Measurements from ENCODE around the gene NOS3. TPM values are rescaled to one million over a fixed set of nuclear protein-coding genes. Genes with fewer than 3 reads are reported as not detected.

NOS3 gene
- total and polyA plus RNA-seq, 8 donors = 7.5 to 21.8 (median 10.4) TPM

DNA sequence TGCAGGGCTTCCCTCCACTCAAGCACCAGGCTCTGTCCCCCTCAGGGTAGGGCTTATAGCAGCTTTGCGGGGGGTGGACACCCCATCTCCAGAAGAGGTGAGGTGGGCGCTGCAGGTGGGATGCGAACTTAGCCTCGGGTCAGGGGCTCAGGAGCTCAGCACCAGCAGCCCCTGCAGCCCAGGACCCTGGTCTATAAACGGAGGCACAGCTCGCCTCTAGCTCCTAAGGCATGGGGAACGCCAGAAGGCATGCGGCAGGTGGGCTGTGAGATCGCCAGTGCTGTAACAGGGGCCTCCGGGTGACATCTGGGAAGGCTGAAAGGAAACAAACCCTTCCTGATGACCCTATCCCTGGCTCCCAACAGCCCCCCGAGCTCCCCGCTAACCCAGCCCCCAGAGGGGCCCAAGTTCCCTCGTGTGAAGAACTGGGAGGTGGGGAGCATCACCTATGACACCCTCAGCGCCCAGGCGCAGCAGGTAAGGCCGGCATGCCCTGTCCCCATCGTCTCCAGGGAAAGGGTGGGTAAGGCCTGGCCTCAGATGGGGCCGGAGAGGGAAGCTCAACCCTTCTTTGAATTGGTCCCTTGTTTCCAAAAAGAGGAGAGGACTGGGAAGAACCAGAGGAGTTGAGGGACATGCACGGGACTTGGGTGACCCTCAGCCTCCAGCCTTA is 4.2 kb downstream of the NOS3 start:
- intact Hi-C loops (cut with DNase I) = no loop called here
- peaks cover 0 to 10% of the 10 kb centered on the region in 2 donors for H3K9me3 ChIP-seq
- H3K27me3 ChIP-seq = peaks cover 0 to 14% of the 10 kb centered on the region in 2 donors
- H3K36me3 ChIP-seq = no peaks in the 10 kb centered on the region
- peak overlapping the region in 1 of 2 donors; percentile 39 for H3K27ac ChIP-seq
- peak overlapping the region in 1 of 2 donors; percentile 34 for H3K4me3 ChIP-seq
- TF ChIP-seq, protein P1, sequence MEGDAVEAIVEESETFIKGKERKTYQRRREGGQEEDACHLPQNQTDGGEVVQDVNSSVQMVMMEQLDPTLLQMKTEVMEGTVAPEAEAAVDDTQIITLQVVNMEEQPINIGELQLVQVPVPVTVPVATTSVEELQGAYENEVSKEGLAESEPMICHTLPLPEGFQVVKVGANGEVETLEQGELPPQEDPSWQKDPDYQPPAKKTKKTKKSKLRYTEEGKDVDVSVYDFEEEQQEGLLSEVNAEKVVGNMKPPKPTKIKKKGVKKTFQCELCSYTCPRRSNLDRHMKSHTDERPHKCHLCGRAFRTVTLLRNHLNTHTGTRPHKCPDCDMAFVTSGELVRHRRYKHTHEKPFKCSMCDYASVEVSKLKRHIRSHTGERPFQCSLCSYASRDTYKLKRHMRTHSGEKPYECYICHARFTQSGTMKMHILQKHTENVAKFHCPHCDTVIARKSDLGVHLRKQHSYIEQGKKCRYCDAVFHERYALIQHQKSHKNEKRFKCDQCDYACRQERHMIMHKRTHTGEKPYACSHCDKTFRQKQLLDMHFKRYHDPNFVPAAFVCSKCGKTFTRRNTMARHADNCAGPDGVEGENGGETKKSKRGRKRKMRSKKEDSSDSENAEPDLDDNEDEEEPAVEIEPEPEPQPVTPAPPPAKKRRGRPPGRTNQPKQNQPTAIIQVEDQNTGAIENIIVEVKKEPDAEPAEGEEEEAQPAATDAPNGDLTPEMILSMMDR (IDR thresholded peaks at IDR 0.05) = no peak
- DNase-seq = no peak
- no peak for ATAC-seq
- H3K4me1 ChIP-seq = peaks cover 0 to 25% of the 10 kb centered on the region in 2 donors

DNA sequence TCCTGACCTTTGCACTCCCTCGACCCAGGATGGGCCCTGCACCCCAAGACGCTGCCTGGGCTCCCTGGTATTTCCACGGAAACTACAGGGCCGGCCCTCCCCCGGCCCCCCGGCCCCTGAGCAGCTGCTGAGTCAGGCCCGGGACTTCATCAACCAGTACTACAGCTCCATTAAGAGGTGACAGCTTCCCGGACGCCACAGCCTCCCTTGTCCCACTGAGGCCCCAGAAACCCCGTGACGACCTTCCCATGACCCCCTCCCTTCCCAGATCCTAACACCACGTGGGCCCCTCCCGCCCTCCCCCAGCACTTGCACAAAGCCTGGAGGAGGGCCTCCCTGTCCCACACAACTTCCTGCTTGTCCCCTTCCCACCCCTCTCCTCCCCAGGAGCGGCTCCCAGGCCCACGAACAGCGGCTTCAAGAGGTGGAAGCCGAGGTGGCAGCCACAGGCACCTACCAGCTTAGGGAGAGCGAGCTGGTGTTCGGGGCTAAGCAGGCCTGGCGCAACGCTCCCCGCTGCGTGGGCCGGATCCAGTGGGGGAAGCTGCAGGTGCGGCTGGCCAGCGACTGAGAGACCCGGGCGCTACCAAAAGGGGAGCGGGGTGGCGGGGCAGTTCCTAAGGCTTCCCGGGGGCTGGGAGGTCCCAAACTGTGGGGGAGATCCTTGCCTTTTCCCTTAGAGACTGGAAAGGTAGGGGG is 5.7 kb downstream of the NOS3 start:
- ATAC-seq = peak; percentile 12
- TF ChIP-seq, protein P1 (IDR thresholded peaks at IDR 0.05) = no peak
- Histone ChIP-seq H3K27ac (no peak overlapping the region), H3K4me3 (no peak overlapping the region), H3K27me3 (peaks cover 0 to 14% of the 10 kb centered on the region in 2 donors), H3K36me3 (peaks cover 0 to 2% of the 10 kb centered on the region in 2 donors), H3K9me3 (no peaks in the 10 kb centered on the region), H3K4me1 (peaks cover 0 to 25% of the 10 kb centered on the region in 2 donors)
- DNase-seq = no peak
- intact Hi-C loops (cut with DNase I) = no loop called here

DNA sequence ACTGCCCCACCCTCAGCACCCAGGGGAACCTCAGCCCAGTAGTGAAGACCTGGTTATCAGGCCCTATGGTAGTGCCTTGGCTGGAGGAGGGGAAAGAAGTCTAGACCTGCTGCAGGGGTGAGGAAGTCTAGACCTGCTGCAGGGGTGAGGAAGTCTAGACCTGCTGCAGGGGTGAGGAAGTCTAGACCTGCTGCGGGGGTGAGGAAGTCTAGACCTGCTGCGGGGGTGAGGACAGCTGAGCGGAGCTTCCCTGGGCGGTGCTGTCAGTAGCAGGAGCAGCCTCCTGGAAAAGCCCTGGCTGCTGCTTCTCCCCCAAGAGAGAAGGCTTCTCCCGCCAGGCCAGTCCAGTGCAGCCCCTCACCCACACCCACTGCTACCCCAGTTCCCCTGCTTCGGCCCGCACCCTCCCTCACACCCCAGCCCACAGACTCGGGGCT is 6.3 kb downstream of the NOS3 start:
- H3K9me3 ChIP-seq = no peaks in the 10 kb centered on the region
- no peak for DNase-seq
- H3K27me3 ChIP-seq = peaks cover 0 to 14% of the 10 kb centered on the region in 2 donors
- peaks cover 0 to 25% of the 10 kb centered on the region in 2 donors for H3K4me1 ChIP-seq
- TF ChIP-seq, protein P1 (IDR thresholded peaks at IDR 0.05) = no peak
- intact Hi-C loops (cut with DNase I) = no loop called here
- no peak for ATAC-seq
- H3K4me3 ChIP-seq = no peak overlapping the region
- no peak overlapping the region for H3K27ac ChIP-seq
- H3K36me3 ChIP-seq = peaks cover 0 to 5% of the 10 kb centered on the region in 2 donors

DNA sequence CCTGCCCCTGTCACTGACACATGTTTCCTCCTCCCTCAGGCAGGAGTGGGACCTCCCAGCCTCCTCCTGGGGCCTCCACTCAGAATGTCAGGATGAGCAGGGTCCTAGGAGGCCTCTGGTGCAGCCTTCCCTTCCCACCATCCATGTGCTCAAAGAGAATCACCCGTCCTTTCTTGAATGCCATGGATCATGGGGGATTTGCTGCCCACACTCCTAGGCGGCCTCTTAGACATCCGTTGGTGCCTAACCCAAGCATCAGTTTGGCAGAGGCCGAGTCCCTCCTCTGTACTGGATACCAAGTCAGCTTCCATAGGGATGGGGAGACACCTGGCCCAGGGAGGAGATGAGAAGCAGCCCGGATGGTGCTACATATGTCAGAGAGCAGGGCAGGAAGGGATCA is 7.0 kb downstream of the NOS3 start:
- DNase-seq (no peak), ATAC-seq (no peak)
- Histone ChIP-seq H3K9me3 (no peaks in the 10 kb centered on the region), H3K4me1 (peaks cover 0 to 25% of the 10 kb centered on the region in 2 donors), H3K4me3 (no peak overlapping the region), H3K36me3 (peaks cover 0 to 5% of the 10 kb centered on the region in 2 donors), H3K27ac (no peak overlapping the region), H3K27me3 (peaks cover 0 to 14% of the 10 kb centered on the region in 2 donors)
- TF ChIP-seq, protein P1 (IDR thresholded peaks at IDR 0.05) = no peak
- intact Hi-C loops (cut with DNase I) = no loop called here

DNA sequence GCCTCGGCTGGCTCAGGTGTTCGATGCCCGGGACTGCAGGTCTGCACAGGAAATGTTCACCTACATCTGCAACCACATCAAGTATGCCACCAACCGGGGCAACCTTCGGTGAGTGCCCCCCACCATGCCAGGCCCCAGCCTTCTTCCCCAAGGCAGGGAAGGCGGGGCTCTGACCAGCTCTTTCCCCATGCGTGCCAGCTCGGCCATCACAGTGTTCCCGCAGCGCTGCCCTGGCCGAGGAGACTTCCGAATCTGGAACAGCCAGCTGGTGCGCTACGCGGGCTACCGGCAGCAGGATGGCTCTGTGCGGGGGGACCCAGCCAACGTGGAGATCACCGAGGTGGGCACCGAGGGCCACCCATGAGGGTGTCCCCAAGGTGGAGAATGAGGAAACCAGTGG is 7.5 kb downstream of the NOS3 start:
- Histone ChIP-seq H3K9me3 (no peaks in the 10 kb centered on the region), H3K36me3 (peaks cover 0 to 5% of the 10 kb centered on the region in 2 donors), H3K4me3 (no peak overlapping the region), H3K4me1 (peaks cover 0 to 25% of the 10 kb centered on the region in 2 donors), H3K27ac (no peak overlapping the region), H3K27me3 (peaks cover 0 to 14% of the 10 kb centered on the region in 2 donors)
- intact Hi-C loops (cut with DNase I) = no loop called here
- ATAC-seq = no peak
- TF ChIP-seq, protein P1 (IDR thresholded peaks at IDR 0.05) = no peak
- DNase-seq = no peak

Measured in left lung (tissue), 10 donors.